GM18867 (cell line): ENCODE measurements around the gene ABLIM2.

Source experiments
- ATAC-seq: cut with Tn5 transposase; IDR thresholded peaks from one replicate; pipeline ENCODE4 v1.9.1; 2021; ENCODE audit warnings: mild to moderate bottlenecking, moderate library complexity; ENCODE audit not compliant: unreplicated experiment

Gene ABLIM2

GRCh38 chr4:8160233-8160560, 1.6 kb upstream of the ABLIM2 start:
- no peak for ATAC-seq

- ATAC-seq, result no peak
Observed at GRCh38 chr4:8159537-8160232, 1.1 kb upstream of the ABLIM2 start.

DNA sequence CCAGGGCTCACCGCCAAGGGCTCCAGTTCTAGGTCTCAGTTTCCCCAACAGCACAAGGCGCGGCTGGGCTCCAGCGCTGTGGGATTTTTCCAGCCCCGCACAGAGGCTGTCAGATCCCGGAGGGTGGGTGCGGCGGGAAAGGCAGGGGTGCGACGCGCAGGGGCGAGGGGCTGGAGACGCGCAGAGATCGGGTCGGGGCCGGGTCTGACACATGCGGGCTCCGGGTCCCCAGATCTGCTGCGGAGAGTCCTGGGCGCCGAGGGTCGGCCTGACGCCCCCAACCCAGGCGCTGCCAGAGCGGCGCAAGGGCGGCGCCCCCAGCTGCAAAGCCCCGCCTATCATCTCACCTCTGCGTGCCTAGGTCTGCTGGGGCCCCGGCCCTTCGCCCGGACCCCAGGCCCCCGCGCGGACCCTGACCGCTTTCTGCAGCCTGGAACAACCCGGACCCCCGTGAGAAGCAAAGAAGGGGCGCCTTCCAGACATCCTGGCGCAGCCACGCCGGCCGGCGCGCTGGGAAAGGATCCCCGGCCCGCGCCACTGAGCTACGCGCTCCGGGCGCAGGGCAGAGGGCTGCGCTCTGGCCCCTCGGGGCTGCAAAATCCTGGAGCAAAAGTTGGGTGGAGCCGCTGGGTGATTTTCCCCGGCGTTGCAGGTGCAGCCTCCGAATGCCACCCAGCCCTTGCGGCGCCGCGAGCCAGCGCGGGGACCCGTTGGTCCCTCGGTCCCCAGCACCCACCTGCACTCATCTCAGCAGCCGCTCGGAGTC, 486 bp downstream of the ABLIM2 start:
- ATAC-seq, result no peak

DNA sequence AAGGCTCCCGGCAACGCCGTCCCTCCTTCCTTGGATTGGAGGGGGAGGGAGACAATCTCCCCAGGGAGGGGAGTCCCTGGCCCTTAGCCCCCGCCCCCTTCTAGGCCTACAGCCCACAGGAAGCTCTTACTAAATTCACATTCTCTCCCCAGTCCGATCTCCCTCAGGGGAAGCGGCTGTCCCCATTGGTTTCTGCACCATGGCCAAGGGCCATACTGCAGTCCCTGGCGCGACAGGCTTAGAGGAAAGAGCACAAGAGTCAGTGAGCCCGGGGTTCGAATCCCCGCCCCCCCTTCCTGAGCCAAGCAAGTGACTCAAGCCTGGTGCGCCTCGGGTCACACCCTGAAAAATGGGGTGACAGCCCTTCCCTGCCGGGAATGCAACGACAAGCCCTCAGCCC, 1.1 kb downstream of the ABLIM2 start:
- no peak for ATAC-seq

GRCh38 chr4:8156617-8157016, 2.0 kb downstream of the ABLIM2 start:
- ATAC-seq, result no peak

DNA sequence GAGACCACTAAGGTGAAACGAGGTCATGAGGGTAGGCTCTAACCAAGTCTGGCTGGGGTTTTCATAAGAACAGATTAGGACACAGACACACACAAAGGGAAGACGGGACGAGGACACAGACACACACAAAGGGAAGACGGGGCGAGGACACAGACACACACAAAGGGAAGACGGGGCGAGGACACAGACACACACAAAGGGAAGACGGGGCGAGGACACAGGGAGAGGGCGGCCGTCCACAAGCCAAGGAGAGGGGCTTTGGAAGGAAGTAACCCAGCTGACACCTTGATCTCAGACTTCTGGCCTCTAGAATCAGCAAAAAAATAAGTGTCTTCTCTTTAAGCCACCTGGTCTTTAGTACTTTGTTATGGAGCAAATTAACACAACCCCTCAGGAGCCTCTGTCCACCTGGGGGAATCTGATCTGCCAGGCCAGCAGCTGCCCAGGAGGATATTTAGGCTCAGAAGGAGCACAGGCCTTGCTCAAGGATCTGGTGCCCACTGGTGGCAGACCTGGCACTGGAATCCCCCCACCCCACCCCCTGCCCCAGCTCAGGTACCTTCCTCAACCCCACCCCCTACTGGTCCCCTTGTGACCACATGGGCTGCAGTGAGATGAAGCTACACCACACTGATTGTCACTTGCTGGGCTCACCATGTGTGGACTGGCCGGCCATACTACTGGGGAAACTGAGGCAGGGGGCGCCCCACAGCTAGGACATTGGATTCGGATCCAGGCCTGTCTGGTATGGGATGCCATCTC, 2.8 kb downstream of the ABLIM2 start:
- no peak for ATAC-seq

DNA sequence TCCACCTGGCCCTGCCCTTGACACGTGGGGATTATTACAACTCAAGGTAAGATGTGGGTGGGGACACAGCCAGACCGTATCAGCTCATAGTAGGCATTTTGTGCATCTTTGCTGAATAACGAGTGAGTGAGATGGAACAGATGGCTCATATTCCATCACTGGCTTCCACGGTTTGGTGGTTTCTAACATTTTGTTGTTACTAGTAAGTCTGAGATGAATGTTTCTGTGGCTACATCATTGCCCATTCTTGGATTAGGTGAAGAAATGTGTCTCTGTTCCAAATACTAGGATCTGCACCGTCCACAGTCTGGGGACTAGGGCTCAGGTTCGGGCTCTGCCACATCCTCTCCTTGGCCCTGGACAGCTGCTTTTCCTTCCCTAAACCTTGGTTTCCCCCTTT, 3.6 kb downstream of the ABLIM2 start:
- ATAC-seq, result no peak

DNA sequence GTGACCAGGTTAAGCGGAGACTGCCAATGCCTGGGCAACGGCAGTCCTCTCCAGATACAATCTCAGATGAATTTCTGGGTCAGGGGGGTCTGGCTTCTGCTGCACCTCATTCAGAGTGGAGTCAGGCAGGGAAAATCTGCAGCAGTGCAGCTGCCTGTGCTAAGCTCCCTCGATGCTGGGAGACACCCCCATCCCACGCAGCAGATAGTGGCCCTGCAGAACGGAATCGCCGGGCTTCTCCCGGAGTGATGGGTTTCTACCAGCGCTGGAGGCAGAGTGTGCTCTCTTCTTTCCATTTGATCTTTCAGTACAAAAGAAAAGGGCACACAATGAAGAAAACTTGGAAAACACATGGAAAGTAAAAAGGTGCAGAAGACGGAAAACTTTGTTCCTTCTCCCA, 5.2 kb downstream of the ABLIM2 start:
- ATAC-seq, result no peak

DNA sequence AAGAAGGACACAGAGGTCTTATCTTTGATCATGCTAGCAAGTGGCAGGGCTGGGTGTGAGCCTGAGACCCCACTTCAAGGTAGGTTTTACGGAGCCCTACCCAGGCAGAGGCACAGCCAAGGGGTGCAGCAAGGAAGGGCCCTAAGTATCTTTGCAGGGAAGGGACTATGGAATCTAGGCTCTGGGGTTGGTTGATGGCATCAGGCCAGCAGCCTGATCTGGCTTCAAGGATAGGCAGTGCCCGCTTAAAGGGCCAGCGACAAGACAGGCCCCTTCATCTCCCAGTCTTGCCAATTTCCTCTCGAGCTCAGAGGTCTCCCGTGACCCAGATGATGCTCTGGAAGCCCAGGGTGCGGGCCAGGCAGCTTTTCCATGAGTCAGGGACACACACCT, 5.8 kb downstream of the ABLIM2 start:
- no peak for ATAC-seq

- ATAC-seq, result no peak
Observed at GRCh38 chr4:8152090-8152864, 6.3 kb downstream of the ABLIM2 start.

DNA sequence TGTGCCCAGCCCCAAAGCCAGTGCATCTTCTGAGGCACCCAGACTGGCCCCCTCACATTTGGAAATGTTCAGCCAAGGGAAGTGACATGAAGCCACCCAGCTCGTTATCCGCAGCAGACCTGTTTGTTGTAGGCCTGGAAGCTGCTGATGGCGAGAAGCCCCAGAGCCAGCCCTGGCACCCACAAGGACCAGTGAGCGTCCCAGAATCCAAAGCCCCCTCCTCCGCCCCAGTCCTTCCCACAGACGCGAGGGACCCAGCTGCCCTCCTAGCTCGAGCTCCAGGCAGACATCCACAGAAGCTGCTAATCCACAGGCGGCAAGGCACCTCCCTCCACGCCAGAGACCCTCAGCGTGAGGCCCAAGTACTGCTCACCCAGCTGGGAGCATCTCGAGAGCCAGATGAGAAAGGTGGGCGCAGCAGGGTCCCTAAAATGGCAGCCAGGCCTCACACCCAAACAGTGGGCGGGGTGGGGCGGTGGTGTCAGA, 7.4 kb downstream of the ABLIM2 start:
- ATAC-seq, result no peak

DNA sequence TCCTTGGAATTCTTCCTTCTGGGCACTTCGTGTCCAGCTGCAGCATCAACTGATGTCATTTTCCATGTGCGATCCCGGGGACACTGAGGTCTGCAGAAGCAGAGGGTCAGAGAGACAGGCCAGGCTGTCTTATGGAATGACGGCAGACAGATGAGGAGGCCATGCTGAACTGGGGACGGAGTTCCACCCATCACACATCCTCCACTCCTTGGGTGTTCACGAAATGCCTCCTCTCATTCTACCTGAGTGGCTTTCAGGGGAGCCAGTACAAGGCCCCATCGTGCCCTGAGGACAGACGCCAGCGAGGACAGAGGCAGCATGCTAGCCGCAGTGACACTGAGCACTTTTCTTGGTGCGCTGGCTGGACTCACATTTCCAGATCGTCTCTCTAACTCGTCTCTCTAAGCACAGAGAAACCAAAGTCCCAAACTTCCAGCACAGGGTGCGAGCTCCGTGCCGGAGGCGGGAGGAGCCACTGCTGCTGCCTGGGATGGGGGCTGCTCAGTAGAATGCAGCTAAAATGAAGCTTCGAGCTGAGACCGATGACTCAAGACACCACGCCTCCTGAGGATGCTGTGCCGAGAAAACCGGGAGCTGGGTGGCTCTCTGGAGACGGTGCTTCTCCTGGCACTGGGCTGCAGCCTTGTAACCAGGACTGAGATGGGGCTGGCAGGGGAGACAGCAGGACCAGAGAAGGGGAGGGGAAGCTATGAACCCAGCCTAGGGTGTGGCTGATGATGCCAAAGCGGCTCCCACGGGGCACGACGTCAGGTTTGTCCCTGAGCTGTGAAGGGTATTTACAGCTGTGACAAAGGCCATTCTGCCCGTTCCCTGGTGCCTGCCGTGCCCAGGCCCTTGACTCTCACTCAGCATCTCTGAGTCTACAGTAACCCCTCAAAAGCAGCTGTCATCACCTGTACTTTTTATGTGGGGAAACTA, 8.2 kb downstream of the ABLIM2 start:
- no peak for ATAC-seq

- ATAC-seq, result no peak
Observed at GRCh38 chr4:8149664-8150063, 8.9 kb downstream of the ABLIM2 start.

- ATAC-seq, result no peak
Observed at GRCh38 chr4:8148785-8149435, 9.7 kb downstream of the ABLIM2 start.

DNA sequence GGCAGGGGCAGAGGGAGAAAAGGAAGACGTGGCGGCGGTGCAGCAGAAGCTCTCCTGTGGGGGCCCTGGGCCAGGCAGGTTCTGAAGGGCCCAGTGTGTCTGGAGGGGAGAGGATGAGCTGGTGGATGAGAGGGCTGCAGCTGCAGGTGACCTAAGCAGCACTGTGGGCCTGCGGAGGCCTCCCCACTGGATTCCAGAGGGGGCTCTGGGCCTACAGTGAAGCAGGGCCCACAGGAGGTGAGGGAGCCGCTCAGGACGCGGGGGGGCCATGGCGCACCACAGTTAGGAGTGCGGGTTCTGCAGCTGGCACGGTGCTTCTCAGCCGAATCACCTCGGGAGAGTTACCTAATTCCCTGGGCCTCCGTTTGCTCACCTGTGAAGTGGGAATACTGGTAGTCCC, 10.5 kb downstream of the ABLIM2 start:
- no peak for ATAC-seq

GRCh38 chr4:8147231-8147970, 11.2 kb downstream of the ABLIM2 start:
- ATAC-seq, result no peak

- no peak for ATAC-seq
Observed at GRCh38 chr4:8146157-8146556, 12.5 kb downstream of the ABLIM2 start.

GRCh38 chr4:8144359-8144758, 14.3 kb downstream of the ABLIM2 start:
- ATAC-seq, result no peak
